K562 (cell line): Measurements from ENCODE around the gene GATA1. TPM values are rescaled to one million over a fixed set of nuclear protein-coding genes. Genes with fewer than 3 reads are reported as not detected.

Experiments used
- BDP1 ChIP-seq: IDR thresholded peaks from 3 replicates; pipeline ENCODE4 v1.6.1; 2011; ENCODE audit not compliant: insufficient read length, insufficient read depth
- CREB1 ChIP-seq, 2 experiments: sonication (generic) in 1 of 2; formaldehyde crosslinking in 1 of 2; IDR thresholded peaks; 2 replicates each; pipeline versions ENCODE4 v1.6.1 to v1.8.0; 2012 to 2022; ENCODE audit warnings: inconsistent platforms in 1 of 2, mild to moderate bottlenecking in 1 of 2, missing genetic modification reagents in 1 of 2, moderate library complexity in 1 of 2
- ETV6 ChIP-seq, 3 experiments: fragments of 150-350 bp in 1 of 3; sonication (generic) in 1 of 3; formaldehyde crosslinking in 1 of 3; IDR thresholded peaks; 2 replicates each; pipeline versions ENCODE4 v1.6.1 to v1.8.0; 2014 to 2022; ENCODE audit warnings: borderline replicate concordance in 2 of 3, low read depth in 2 of 3, antibody characterized with exemption in 1 of 3, low read length in 1 of 3, mild to moderate bottlenecking in 1 of 3, missing genetic modification reagents in 1 of 3
- KAT8 ChIP-seq: fragments of 450-650 bp; IDR thresholded peaks from 2 replicates; pipeline ENCODE4 v1.6.1; 2016; ENCODE audit warnings: low read depth, mild to moderate bottlenecking
- KHSRP ChIP-seq: fragments of 450-650 bp; IDR thresholded peaks from 2 replicates; pipeline ENCODE4 v1.6.1; 2017
- L3MBTL2 ChIP-seq: fragments of 450-650 bp; IDR thresholded peaks from 2 replicates; pipeline ENCODE4 v1.6.1; 2016; ENCODE audit warnings: mild to moderate bottlenecking, moderate library complexity
- RFX5 ChIP-seq: IDR thresholded peaks from 2 replicates; pipeline ENCODE4 v1.6.1; 2011; ENCODE audit warnings: low read depth, mild to moderate bottlenecking, improper control_type of control experiment, low read length
- SAP30 ChIP-seq: fragments of 200-600 bp; sonication (generic); IDR thresholded peaks from 2 replicates; pipeline ENCODE4 v1.6.1; 2012; ENCODE audit warnings: borderline replicate concordance, low read depth, mild to moderate bottlenecking, moderate library complexity, low read length, control low read depth, inconsistent platforms; ENCODE audit not compliant: insufficient read depth, poor library complexity, severe bottlenecking
- SMARCA5 ChIP-seq: fragments of 450-650 bp; IDR thresholded peaks from 2 replicates; pipeline ENCODE4 v1.6.1; 2016
- SMARCE1 ChIP-seq: fragments of 450-650 bp; IDR thresholded peaks from 2 replicates; pipeline ENCODE4 v1.7.1; 2016; ENCODE audit warnings: mild to moderate bottlenecking
- SRF ChIP-seq, 2 experiments: fragments of 250-450, 450-650 bp in 1 of 2; sonication (Bioruptor Pico) in 1 of 2; sonication (generic) in 1 of 2; formaldehyde crosslinking; IDR thresholded peaks; 2 replicates each; pipeline versions ENCODE4 v1.5.0 to v1.5.1; 2020 to 2022; ENCODE audit warnings: mild to moderate bottlenecking in 1 of 2, missing genetic modification reagents in 1 of 2
- TEAD4 ChIP-seq, 2 experiments: sonication (generic) in 1 of 2; formaldehyde crosslinking in 1 of 2; IDR thresholded peaks; 2 replicates each; pipeline versions ENCODE4 v1.6.1 to v1.8.0; 2012 to 2022; ENCODE audit warnings: borderline replicate concordance in 1 of 2, inconsistent platforms in 1 of 2, low read length in 1 of 2, mild to moderate bottlenecking in 1 of 2, missing genetic modification reagents in 1 of 2
- U2AF1 ChIP-seq: fragments of 200-400 bp; formaldehyde crosslinking; optimal IDR thresholded peaks from 2 replicates; pipeline ENCODE3; 2017; ENCODE audit warnings: mild to moderate bottlenecking, low read depth, low read length, moderate library complexity
- YY1 ChIP-seq, 3 experiments: IDR thresholded peaks; 2 replicates each; pipeline ENCODE4 v1.6.1; 2011; ENCODE audit warnings: low read length in 2 of 3, mild to moderate bottlenecking in 2 of 3, moderate library complexity in 2 of 3, borderline replicate concordance in 1 of 3, control low read depth in 1 of 3, low read depth in 1 of 3; ENCODE audit not compliant: insufficient read depth in 3 of 3, insufficient replicate concordance in 2 of 3, control insufficient read depth in 1 of 3, insufficient read length in 1 of 3; ENCODE audit errors: extremely low read depth in 1 of 3
- ZNF316 ChIP-seq: fragments of 450-650 bp; IDR thresholded peaks from 2 replicates; pipeline ENCODE4 v1.6.1; 2016
- ZNF584 ChIP-seq: fragments of 200-800 bp; sonication (Bioruptor generic); IDR thresholded peaks from 2 replicates; pipeline ENCODE4 v1.6.1; 2016; ENCODE audit warnings: low read depth, mild to moderate bottlenecking, missing genetic modification characterization, missing compliant biosample characterization
- polyA plus RNA-seq, 8 experiments: library from polyadenylated mRNA; depleted of rRNA in 4 of 8; stranded (reverse) in 5 of 8; unstranded in 3 of 8; fragments of >200 nt; fragmentation: Nextera tagmentation in 2 of 8; fragmentation: Illumina TruSeq in 1 of 8; extraction: Ambion mirVana in 2 of 8; extraction: Trizol in 1 of 8; gene quantifications; 2 replicates each; pipeline versions ENCODE4 v1.2.1 to v1.2.3, GENCODE V29; 2011 to 2014; ENCODE audit warnings: inconsistent platforms in 1 of 8, missing spikeins in 1 of 8
- total RNA-seq, 7 experiments: library from RNA; depleted of rRNA in 6 of 7; stranded (reverse); fragments of >200 nt in 6 of 7; fragmentation: Illumina TruSeq in 2 of 7; extraction: Trizol in 2 of 7; gene quantifications; 2 replicates each; pipeline versions ENCODE4 v1.2.1 to v1.2.3, GENCODE V29; 2011 to 2021; ENCODE audit warnings: low replicate concordance in 1 of 7
- TF ChIP-seq, protein P1 (sequence below), 2 experiments: fragments of 450-650 bp; IDR thresholded peaks; 2 replicates each; pipeline ENCODE4 v1.6.1; 2018; ENCODE audit warnings: mild to moderate bottlenecking in 2 of 2, low read depth in 1 of 2; ENCODE audit not compliant: partially characterized antibody in 2 of 2
- TF ChIP-seq, protein P2 (sequence below): fragments of 150-350 bp; IDR thresholded peaks from 2 replicates; pipeline ENCODE4 v1.6.1; 2014; ENCODE audit warnings: low read depth, mild to moderate bottlenecking, low read length, borderline replicate concordance

Gene GATA1
- total and polyA plus RNA-seq, 9 of the 15 experiments (the other 6 are each of a cell fraction or from before 2014, with no cell fraction given): 11.9 to 291 (median 116) TPM

DNA sequence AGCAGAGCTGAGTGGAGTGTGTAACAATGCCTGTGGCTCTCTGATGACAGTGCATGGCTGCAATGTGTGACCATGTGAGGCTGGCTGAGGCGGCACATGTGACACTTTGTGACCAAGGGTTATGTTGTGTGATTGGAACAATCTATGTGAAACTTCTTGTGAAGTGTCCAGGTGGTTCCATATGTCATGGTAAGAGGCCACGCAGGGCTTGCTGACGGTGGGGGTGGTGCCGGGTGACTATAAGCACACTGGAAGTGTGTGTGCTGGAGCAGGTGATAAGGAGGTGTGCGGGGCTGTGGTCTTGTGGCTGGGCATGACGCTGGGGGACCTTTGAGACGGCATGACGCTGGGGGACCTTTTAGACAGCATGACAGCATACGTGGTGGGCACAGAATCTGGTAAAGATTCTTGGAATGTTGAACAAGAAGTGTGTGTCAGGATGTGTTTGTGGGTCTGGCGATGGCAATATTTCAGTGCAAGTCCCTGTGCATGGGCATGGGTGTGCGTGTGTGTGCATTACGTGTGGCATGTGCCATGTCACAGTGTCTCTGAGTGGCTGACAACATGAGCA, 8.0 kb downstream of the GATA1 start (continued):
- TF ChIP-seq, protein P1, sequence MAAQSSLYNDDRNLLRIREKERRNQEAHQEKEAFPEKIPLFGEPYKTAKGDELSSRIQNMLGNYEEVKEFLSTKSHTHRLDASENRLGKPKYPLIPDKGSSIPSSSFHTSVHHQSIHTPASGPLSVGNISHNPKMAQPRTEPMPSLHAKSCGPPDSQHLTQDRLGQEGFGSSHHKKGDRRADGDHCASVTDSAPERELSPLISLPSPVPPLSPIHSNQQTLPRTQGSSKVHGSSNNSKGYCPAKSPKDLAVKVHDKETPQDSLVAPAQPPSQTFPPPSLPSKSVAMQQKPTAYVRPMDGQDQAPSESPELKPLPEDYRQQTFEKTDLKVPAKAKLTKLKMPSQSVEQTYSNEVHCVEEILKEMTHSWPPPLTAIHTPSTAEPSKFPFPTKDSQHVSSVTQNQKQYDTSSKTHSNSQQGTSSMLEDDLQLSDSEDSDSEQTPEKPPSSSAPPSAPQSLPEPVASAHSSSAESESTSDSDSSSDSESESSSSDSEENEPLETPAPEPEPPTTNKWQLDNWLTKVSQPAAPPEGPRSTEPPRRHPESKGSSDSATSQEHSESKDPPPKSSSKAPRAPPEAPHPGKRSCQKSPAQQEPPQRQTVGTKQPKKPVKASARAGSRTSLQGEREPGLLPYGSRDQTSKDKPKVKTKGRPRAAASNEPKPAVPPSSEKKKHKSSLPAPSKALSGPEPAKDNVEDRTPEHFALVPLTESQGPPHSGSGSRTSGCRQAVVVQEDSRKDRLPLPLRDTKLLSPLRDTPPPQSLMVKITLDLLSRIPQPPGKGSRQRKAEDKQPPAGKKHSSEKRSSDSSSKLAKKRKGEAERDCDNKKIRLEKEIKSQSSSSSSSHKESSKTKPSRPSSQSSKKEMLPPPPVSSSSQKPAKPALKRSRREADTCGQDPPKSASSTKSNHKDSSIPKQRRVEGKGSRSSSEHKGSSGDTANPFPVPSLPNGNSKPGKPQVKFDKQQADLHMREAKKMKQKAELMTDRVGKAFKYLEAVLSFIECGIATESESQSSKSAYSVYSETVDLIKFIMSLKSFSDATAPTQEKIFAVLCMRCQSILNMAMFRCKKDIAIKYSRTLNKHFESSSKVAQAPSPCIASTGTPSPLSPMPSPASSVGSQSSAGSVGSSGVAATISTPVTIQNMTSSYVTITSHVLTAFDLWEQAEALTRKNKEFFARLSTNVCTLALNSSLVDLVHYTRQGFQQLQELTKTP (IDR thresholded peaks at IDR 0.05; ENCODE audit: low read depth in 1 of 2, partially characterized antibody in 2 of 2): no peak
- TF ChIP-seq CREB1 (IDR thresholded peaks at IDR 0.05): no peak
- TF ChIP-seq CREB1 (CRISPR knock-in tag; IDR thresholded peaks at IDR 0.05): peak; percentile 53; the same call in 1 of the 2 replicates
- peak; percentile 58; the same call in 1 of the 2 replicates for TF ChIP-seq SMARCA5
- TF ChIP-seq ETV6 (IDR thresholded peaks at IDR 0.05; ENCODE audit: borderline replicate concordance in 1 of 2, low read depth in 2 of 2, low read length in 1 of 2): no peak
- TF ChIP-seq ETV6 (CRISPR knock-in tag; IDR thresholded peaks at IDR 0.05; ENCODE audit: borderline replicate concordance): no peak
- TF ChIP-seq KHSRP: no peak
- TF ChIP-seq RFX5: no peak
- TF ChIP-seq, protein P2, sequence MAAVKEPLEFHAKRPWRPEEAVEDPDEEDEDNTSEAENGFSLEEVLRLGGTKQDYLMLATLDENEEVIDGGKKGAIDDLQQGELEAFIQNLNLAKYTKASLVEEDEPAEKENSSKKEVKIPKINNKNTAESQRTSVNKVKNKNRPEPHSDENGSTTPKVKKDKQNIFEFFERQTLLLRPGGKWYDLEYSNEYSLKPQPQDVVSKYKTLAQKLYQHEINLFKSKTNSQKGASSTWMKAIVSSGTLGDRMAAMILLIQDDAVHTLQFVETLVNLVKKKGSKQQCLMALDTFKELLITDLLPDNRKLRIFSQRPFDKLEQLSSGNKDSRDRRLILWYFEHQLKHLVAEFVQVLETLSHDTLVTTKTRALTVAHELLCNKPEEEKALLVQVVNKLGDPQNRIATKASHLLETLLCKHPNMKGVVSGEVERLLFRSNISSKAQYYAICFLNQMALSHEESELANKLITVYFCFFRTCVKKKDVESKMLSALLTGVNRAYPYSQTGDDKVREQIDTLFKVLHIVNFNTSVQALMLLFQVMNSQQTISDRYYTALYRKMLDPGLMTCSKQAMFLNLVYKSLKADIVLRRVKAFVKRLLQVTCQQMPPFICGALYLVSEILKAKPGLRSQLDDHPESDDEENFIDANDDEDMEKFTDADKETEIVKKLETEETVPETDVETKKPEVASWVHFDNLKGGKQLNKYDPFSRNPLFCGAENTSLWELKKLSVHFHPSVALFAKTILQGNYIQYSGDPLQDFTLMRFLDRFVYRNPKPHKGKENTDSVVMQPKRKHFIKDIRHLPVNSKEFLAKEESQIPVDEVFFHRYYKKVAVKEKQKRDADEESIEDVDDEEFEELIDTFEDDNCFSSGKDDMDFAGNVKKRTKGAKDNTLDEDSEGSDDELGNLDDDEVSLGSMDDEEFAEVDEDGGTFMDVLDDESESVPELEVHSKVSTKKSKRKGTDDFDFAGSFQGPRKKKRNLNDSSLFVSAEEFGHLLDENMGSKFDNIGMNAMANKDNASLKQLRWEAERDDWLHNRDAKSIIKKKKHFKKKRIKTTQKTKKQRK: no peak
- TF ChIP-seq SAP30: peak; percentile 24
- TF ChIP-seq SMARCE1: 0 out of 2 replicates have a peak, but pooled peaks have one; percentile 12
- no peak for TF ChIP-seq ZNF584 (CRISPR knock-in tag)
- TF ChIP-seq ZNF316: peak; percentile 34; the same call in 1 of the 2 replicates
- peak; percentile 85 for TF ChIP-seq L3MBTL2
- no peak for TF ChIP-seq BDP1
- no peak for TF ChIP-seq U2AF1
- no peak for TF ChIP-seq SRF (CRISPR knock-in tag; IDR thresholded peaks at IDR 0.05)
- TF ChIP-seq YY1 (IDR thresholded peaks at IDR 0.05; ENCODE audit: borderline replicate concordance in 1 of 3, control insufficient read depth in 1 of 3, extremely low read depth in 1 of 3, insufficient read depth in 3 of 3, insufficient read length in 1 of 3, insufficient replicate concordance in 2 of 3, low read depth in 1 of 3, low read length in 2 of 3): peak in 1 of 3 experiments; percentile 15
- TF ChIP-seq KAT8: no peak
- TF ChIP-seq TEAD4 (IDR thresholded peaks at IDR 0.05; ENCODE audit: low read length): peak; percentile 88
- TF ChIP-seq TEAD4 (CRISPR knock-in tag; IDR thresholded peaks at IDR 0.05; ENCODE audit: borderline replicate concordance): 0 out of 2 replicates have a peak, but pooled peaks have one; percentile 25
